H1 (cell line): Measurements from ENCODE around the gene RTCA. TPM values are rescaled to one million over a fixed set of nuclear protein-coding genes. Genes with fewer than 3 reads are reported as not detected.

Experiments used
- CBX5 ChIP-seq: fragments of 300-800, 300-1000 bp; sonication (generic); IDR thresholded peaks from 2 replicates; pipeline ENCODE4 v1.7.1; 2016; ENCODE audit warnings: antibody characterized with exemption, low read length, low read depth
- CHD1 ChIP-seq: IDR thresholded peaks from 2 replicates; pipeline ENCODE4 v1.6.1; 2012; ENCODE audit warnings: low read depth, low read length, improper control_type of control experiment
- CREB1 ChIP-seq: IDR thresholded peaks from 2 replicates; pipeline ENCODE4 v1.6.1; 2012; ENCODE audit warnings: inconsistent platforms
- KDM5A ChIP-seq: fragments of 200-600 bp; IDR thresholded peaks from 2 replicates; pipeline ENCODE4 v1.7.1; 2012; ENCODE audit warnings: mild to moderate bottlenecking, low read length, inconsistent platforms, mixed read lengths
- TAF7 ChIP-seq: optimal IDR thresholded peaks from 2 replicates; pipeline ENCODE3; 2011; ENCODE audit warnings: low read depth, mild to moderate bottlenecking, inconsistent platforms, low read length, moderate library complexity, borderline replicate concordance
- TBP ChIP-seq: IDR thresholded peaks from 2 replicates; pipeline ENCODE4 v1.6.1; 2011; ENCODE audit warnings: low read depth, low read length, improper control_type of control experiment
- polyA plus RNA-seq, 7 experiments: library from polyadenylated mRNA; depleted of rRNA in 3 of 7; stranded (reverse) in 5 of 7; unstranded in 2 of 7; fragments of >200 nt in 5 of 7; fragments of 200-250 nt in 2 of 7; gene quantifications; 1 replicate in 5 of 7; 2 replicates in 1 of 7; 4 replicates in 1 of 7; pipeline versions ENCODE4 v1.2.1 to v1.2.3, GENCODE V29; 2011 to 2013; ENCODE audit warnings: missing spikeins in 2 of 7, mixed read lengths in 2 of 7
- total RNA-seq: library from RNA; stranded (reverse); fragmentation: NEBNext Ultra II Directional; extraction: Animal tissue kit (Norgen Biotek cat#: 25700); gene quantifications from 2 replicates; pipeline ENCODE4 v1.2.1, GENCODE V29; 2021

Gene RTCA
- total and polyA plus RNA-seq, 2 of the 8 experiments (the other 6 are each of a cell fraction or from before 2014, with no cell fraction given) = 13.8 to 31.6 TPM

- TF ChIP-seq KDM5A = no peak
- TF ChIP-seq TBP = no peak
- no peak for TF ChIP-seq CREB1
- no peak for TF ChIP-seq TAF7
- no peak for TF ChIP-seq CHD1
- TF ChIP-seq CBX5 = no peak
These were observed 34.7 kb downstream of the RTCA start (continued) for GRCh38 chr1:100300691-100301090.
